GM12878 (cell line): Measurements from ENCODE around the gene PEX16.

Source experiments
- EED ChIP-seq: sonication (generic); IDR thresholded peaks from 2 replicates; pipeline ENCODE4 v1.6.1; 2016; ENCODE audit warnings: antibody characterized with exemption, low read depth
- HDAC2 ChIP-seq: fragments of 200-600 bp; sonication (generic); IDR thresholded peaks from 2 replicates; pipeline ENCODE4 v1.6.1; 2017
- MLLT1 ChIP-seq: fragments of 450-650 bp; IDR thresholded peaks from 2 replicates; pipeline ENCODE4 v1.6.1; 2016; ENCODE audit warnings: mild to moderate bottlenecking
- MXI1 ChIP-seq: fragments of 150-350 bp; IDR thresholded peaks from 2 replicates; pipeline ENCODE4 v1.6.1; 2011; ENCODE audit warnings: low read depth, mild to moderate bottlenecking, inconsistent platforms, low read length, improper control_type of control experiment
- POLR2AphosphoS5 ChIP-seq: IDR thresholded peaks from 2 replicates; pipeline ENCODE4 v1.6.1; 2011; ENCODE audit warnings: mild to moderate bottlenecking, low read length, inconsistent platforms

- TF ChIP-seq MXI1 (no peak), EED (no peak), MLLT1 (no peak), POLR2AphosphoS5 (no peak), HDAC2 (no peak)
These were observed 11.9 kb upstream of the PEX16 start for GRCh38 chr11:45929486-45930030.
